SK-N-MC (cell line): ENCODE data around the gene SPAG4.
A peak's percentile ranks its signal among the peaks of the same experiment; 100 is the strongest.

ENCODE experiments used
- DNase-seq: peaks from one replicate; pipeline ENCODE4 v3.0.0-alpha.2; 2011; ENCODE audit warnings: low read depth, low spot score
- H3K27ac ChIP-seq: fragments of 200-600 bp; sonication (generic); 2 replicates; pipeline ENCODE4 v1.5.1; 2016; ENCODE audit warnings: mixed run types
- H3K36me3 ChIP-seq: fragments of 200-600 bp; sonication (generic); 2 replicates; pipeline ENCODE4 v1.6.1; 2017; ENCODE audit warnings: antibody characterized with exemption, low read length, mixed read lengths; ENCODE audit not compliant: insufficient read depth
- H3K4me3 ChIP-seq: fragments of 200-600 bp; sonication (generic); 2 replicates; pipeline ENCODE4 v1.5.1; 2016
- H3K9ac ChIP-seq: fragments of 200-600 bp; sonication (generic); 2 replicates; pipeline ENCODE4 v1.8.0; 2017; ENCODE audit warnings: mixed run types, mixed read lengths; ENCODE audit not compliant: insufficient read length
- H3K9me3 ChIP-seq: fragments of 200-600 bp; sonication (generic); 2 replicates; pipeline ENCODE4 v1.6.1; 2017; ENCODE audit warnings: low read depth, mild to moderate bottlenecking, antibody characterized with exemption, low read length, moderate library complexity, mixed read lengths
- EZH2 ChIP-seq: fragments of 200-600 bp; sonication (generic); IDR thresholded peaks from one replicate; pipeline ENCODE4 v1.6.1; 2017; ENCODE audit warnings: antibody characterized with exemption
- FOXP2 ChIP-seq: optimal IDR thresholded peaks from 2 replicates; pipeline ENCODE3; 2011; ENCODE audit warnings: mild to moderate bottlenecking, moderate library complexity; ENCODE audit not compliant: insufficient read depth; ENCODE audit errors: extremely low read length, control extremely low read depth
- POLR2AphosphoS5 ChIP-seq: IDR thresholded peaks from 2 replicates; pipeline ENCODE4 v1.6.1; 2012; ENCODE audit warnings: mild to moderate bottlenecking, low read depth, low read length, borderline replicate concordance

SPAG4 gene

GRCh38 chr20:35637276-35637675 lies 21.6 kb downstream of the SPAG4 start:
- TF ChIP-seq EZH2 (no peak), FOXP2 (no peak), POLR2AphosphoS5 (no peak)
- Histone ChIP-seq H3K4me3 (no peak overlapping the region), H3K9ac (no peak overlapping the region), H3K9me3 (no peaks in the 10 kb centered on the region), H3K27ac (no peak overlapping the region), H3K36me3 (peaks cover 4% of the 10 kb centered on the region; the same call in 1 of the 2 replicates)
- DNase-seq = no peak

- TF ChIP-seq EZH2 = no peak
- TF ChIP-seq POLR2AphosphoS5 = no peak
- TF ChIP-seq FOXP2 = no peak
- Histone ChIP-seq H3K27ac (0 out of 2 replicates have a peak overlapping the region, but pooled peaks have one; percentile 27), H3K36me3 (no peaks in the 10 kb centered on the region; the same call in 1 of the 2 replicates), H3K9me3 (no peaks in the 10 kb centered on the region), H3K9ac (no peak overlapping the region), H3K4me3 (no peak overlapping the region)
- no peak for DNase-seq
These were observed 23.1 kb downstream of the SPAG4 start for GRCh38 chr20:35638751-35639150.

- TF ChIP-seq POLR2AphosphoS5 = no peak
- Histone ChIP-seq H3K36me3 (no peaks in the 10 kb centered on the region; the same call in 1 of the 2 replicates), H3K27ac (0 out of 2 replicates have a peak overlapping the region, but pooled peaks have one; percentile 44), H3K9me3 (no peaks in the 10 kb centered on the region), H3K9ac (no peak overlapping the region), H3K4me3 (no peak overlapping the region)
- no peak for DNase-seq
These were observed 25.1 kb downstream of the SPAG4 start for GRCh38 chr20:35640724-35641123.

DNA sequence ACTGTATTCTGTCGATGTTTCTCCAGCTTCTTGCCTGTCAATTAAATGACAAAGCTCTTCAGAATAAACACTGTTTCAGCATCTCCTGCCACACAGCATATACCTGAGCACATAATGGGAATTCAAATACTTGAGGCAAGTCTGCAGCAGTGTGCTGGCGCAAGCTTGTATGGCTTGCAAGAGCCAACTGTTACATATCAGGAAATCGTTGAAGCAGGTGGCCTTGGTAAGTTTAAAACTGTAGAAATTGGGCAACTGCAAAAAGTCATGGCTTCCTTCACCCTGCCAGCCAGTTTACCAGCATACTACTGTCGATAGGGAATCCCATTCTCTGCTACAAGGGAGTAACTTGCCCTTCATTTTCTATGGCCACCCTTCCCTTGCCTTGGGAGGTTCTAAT lies 26.1 kb downstream of the SPAG4 start:
- H3K9ac ChIP-seq = no peak overlapping the region
- peaks cover 3% of the 10 kb centered on the region; the same call in 1 of the 2 replicates for H3K36me3 ChIP-seq
- no peaks in the 10 kb centered on the region for H3K9me3 ChIP-seq
- peak overlapping the region; percentile 26; the same call in 1 of the 2 replicates for H3K27ac ChIP-seq
- DNase-seq = no peak
- no peak overlapping the region for H3K4me3 ChIP-seq
- no peak; the same call in 1 of the 2 replicates for TF ChIP-seq POLR2AphosphoS5
- no peak for TF ChIP-seq FOXP2

DNA sequence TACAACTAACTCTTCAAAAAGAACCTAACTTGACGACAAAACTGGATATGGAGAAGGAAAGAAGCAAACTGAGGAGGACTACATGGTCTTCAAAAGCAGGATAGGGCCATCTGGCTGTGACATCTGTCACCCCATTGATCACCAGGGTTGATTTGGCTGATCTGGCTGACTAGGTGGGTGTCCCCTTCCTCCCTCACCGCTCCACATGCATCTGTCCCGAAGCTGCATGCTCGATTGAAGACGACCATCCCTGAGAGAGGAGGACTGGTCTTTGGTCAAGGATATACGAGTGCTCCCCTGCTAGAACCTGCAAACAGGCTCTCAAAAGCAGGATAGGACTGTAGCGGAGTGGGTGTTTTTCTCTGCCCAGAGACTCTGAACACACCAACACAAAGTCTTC lies 27.4 kb downstream of the SPAG4 start:
- DNase-seq = no peak
- no peak overlapping the region for H3K9ac ChIP-seq
- no peak overlapping the region for H3K4me3 ChIP-seq
- no peak overlapping the region for H3K27ac ChIP-seq
- H3K9me3 ChIP-seq = no peaks in the 10 kb centered on the region
- no peak for TF ChIP-seq EZH2
- no peak for TF ChIP-seq POLR2AphosphoS5
- TF ChIP-seq FOXP2 = no peak
- peaks cover 4% of the 10 kb centered on the region; the same call in 1 of the 2 replicates for H3K36me3 ChIP-seq

- no peak for DNase-seq
These were observed 29.2 kb downstream of the SPAG4 start for GRCh38 chr20:35644806-35645205.

GRCh38 chr20:35648836-35649235 lies 33.2 kb downstream of the SPAG4 start:
- no peak overlapping the region for H3K4me3 ChIP-seq
- DNase-seq = no peak
- peak overlapping the region; percentile 5; the same call in 1 of the 2 replicates for H3K27ac ChIP-seq
- no peaks in the 10 kb centered on the region for H3K9me3 ChIP-seq
- TF ChIP-seq FOXP2 = no peak
- no peak for TF ChIP-seq EZH2
- TF ChIP-seq POLR2AphosphoS5 = no peak
- peaks cover 60% of the 10 kb centered on the region for H3K36me3 ChIP-seq
- H3K9ac ChIP-seq = no peak overlapping the region

More at GRCh38 chr20:35644806-35645205, 29.2 kb downstream of the SPAG4 start:
- H3K36me3 ChIP-seq = peaks cover 21% of the 10 kb centered on the region
- H3K9ac ChIP-seq = no peak overlapping the region
- TF ChIP-seq FOXP2 (no peak), EZH2 (no peak), POLR2AphosphoS5 (no peak)
- H3K4me3 ChIP-seq = no peak overlapping the region
- no peak overlapping the region for H3K27ac ChIP-seq
- no peaks in the 10 kb centered on the region for H3K9me3 ChIP-seq

GRCh38 chr20:35650632-35651031 lies 35.0 kb downstream of the SPAG4 start:
- H3K4me3 ChIP-seq = no peak overlapping the region
- H3K9ac ChIP-seq = no peak overlapping the region
- TF ChIP-seq POLR2AphosphoS5 = no peak
- TF ChIP-seq EZH2 = no peak
- no peak for TF ChIP-seq FOXP2
- no peak for DNase-seq
- H3K9me3 ChIP-seq = no peaks in the 10 kb centered on the region
- H3K36me3 ChIP-seq = peaks cover 78% of the 10 kb centered on the region
- H3K27ac ChIP-seq = 0 out of 2 replicates have a peak overlapping the region, but pooled peaks have one; percentile 16

DNA sequence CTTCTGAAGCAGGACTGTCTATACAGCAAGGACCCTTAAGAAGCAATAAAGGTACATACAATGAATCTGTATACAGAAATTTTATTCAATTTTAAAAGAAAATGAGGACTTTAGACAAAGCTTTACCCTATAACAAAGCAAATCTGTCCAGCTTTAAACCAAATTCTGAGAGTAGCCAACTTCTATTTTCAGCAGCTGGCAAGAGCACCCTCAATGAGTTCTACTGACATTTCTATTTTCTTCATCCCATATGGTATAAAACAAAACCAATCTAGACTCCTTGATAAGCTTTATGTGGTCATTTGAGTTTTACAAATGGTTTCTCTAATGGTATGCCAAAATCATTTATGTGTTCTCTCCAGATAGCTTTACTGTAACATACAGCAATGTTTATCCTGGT lies 36.3 kb downstream of the SPAG4 start:
- TF ChIP-seq POLR2AphosphoS5 (no peak), FOXP2 (no peak), EZH2 (no peak)
- H3K9me3 ChIP-seq = no peaks in the 10 kb centered on the region
- no peak overlapping the region for H3K27ac ChIP-seq
- DNase-seq = no peak
- peaks cover 89% of the 10 kb centered on the region for H3K36me3 ChIP-seq
- no peak overlapping the region for H3K9ac ChIP-seq
- no peak overlapping the region for H3K4me3 ChIP-seq
